GM12878 (cell line): Measurements from ENCODE around the gene ACACA. TPM values are rescaled to one million over a fixed set of nuclear protein-coding genes. Genes with fewer than 3 reads are reported as not detected.
A peak's percentile ranks its signal among the peaks of the same experiment; 100 is the strongest.

Source experiments
- ATAC-seq: fragments of 200-7000 bp; cut with Tn5 transposase; 3 replicates; pipeline ENCODE4 v1.9.1; 2020; ENCODE audit warnings: mild to moderate bottlenecking, moderate library complexity
- Bru-seq: library from RNA; stranded (reverse); fragments of 400-500 nt; gene quantifications from one replicate; lab custom pipeline; 2021; lab: Mats Ljungman, UMichigan
- BruChase-seq, 2 experiments: library from RNA; stranded (reverse); fragments of 400-500 nt; gene quantifications; one replicate each; lab custom pipeline; 2021; lab: Mats Ljungman, UMichigan
- BruUV-seq: library from RNA; stranded (reverse); fragments of 400-500 nt; replicated peaks from 2 replicates; lab custom pipeline; 2021; lab: Mats Ljungman, UMichigan
- CTCF ChIA-PET: fragments of 300-600 bp; sonication (Branson Sonifier 250); formaldehyde crosslinking; extraction: SDS; loops from one replicate; lab custom pipeline; 2021; ENCODE audit warnings: inconsistent platforms; lab: Yijun Ruan, JAX
- POLR2A ChIA-PET: fragments of 350-600 bp; formaldehyde crosslinking; extraction: SDS; loops from one replicate; lab custom pipeline; 2021; ENCODE audit warnings: inconsistent platforms; lab: Charles Lee
- RAD21 ChIA-PET: fragments of 300-600 bp; sonication (Branson Sonifier 250); formaldehyde crosslinking; loops from one replicate; lab custom pipeline; 2023; ENCODE audit warnings: antibody characterized with exemption; ENCODE audit not compliant: unreplicated experiment; lab: Charles Lee
- SMC1A ChIA-PET: fragments of 300-600 bp; sonication (Branson Sonifier 250); formaldehyde crosslinking; loops from one replicate; lab custom pipeline; 2023; ENCODE audit not compliant: unreplicated experiment, uncharacterized antibody; lab: Charles Lee
- DNase-seq: peaks from one replicate; pipeline ENCODE4 v3.0.0-alpha.2; 2011; ENCODE audit warnings: low read depth, low spot score
- FAIRE-seq: peaks from 3 replicates; lab custom pipeline; 2011; peaks lifted over from hg19 to GRCh38; lab: Jason Lieb, UNC
- H2AFZ ChIP-seq: 2 replicates; pipeline ENCODE4 v1.6.0; 2011; ENCODE audit warnings: low read depth, low read length, control low read depth; ENCODE audit not compliant: control insufficient read depth
- H3K27ac ChIP-seq: 2 replicates; pipeline ENCODE4 v1.5.1; 2011; ENCODE audit warnings: control low read depth; ENCODE audit not compliant: control insufficient read depth, insufficient read depth
- H3K27me3 ChIP-seq, 2 experiments: replicated peaks in 1 of 2; 2 replicates each; pipeline versions ENCODE4 v1.6.0 to v1.6.1; 2011; ENCODE audit warnings: low read length in 1 of 2; ENCODE audit not compliant: control insufficient read depth in 2 of 2, insufficient read depth in 2 of 2
- H3K36me3 ChIP-seq, 2 experiments: 2 replicates each; pipeline ENCODE4 v1.5.1; 2011; ENCODE audit warnings: low read length in 1 of 2; ENCODE audit not compliant: control insufficient read depth in 2 of 2, insufficient read depth in 2 of 2
- H3K4me1 ChIP-seq: 2 replicates; pipeline ENCODE4 v1.6.1; 2011; ENCODE audit warnings: mild to moderate bottlenecking, low read length, moderate library complexity, mixed read lengths; ENCODE audit not compliant: control insufficient read depth, insufficient read depth
- H3K4me2 ChIP-seq: 2 replicates; pipeline ENCODE4 v1.6.0; 2011; ENCODE audit warnings: control low read depth; ENCODE audit not compliant: control insufficient read depth, insufficient read depth
- H3K4me3 ChIP-seq: fragments of 200-600 bp; sonication (generic); 2 replicates; pipeline ENCODE4 v1.5.1; 2016
- H3K79me2 ChIP-seq: 2 replicates; pipeline ENCODE4 v1.6.0; 2011; ENCODE audit warnings: low read length; ENCODE audit not compliant: control insufficient read depth, insufficient read depth
- H3K9ac ChIP-seq: 2 replicates; pipeline ENCODE4 v1.8.0; 2011; ENCODE audit warnings: low read length, control low read depth, mixed read lengths; ENCODE audit not compliant: control insufficient read depth, insufficient read depth
- H3K9me3 ChIP-seq: replicated peaks from 3 replicates; pipeline ENCODE4 v1.5.1; 2011; ENCODE audit warnings: mild to moderate bottlenecking, low read length; ENCODE audit not compliant: control insufficient read depth, insufficient read depth
- H4K20me1 ChIP-seq: 2 replicates; pipeline ENCODE4 v1.6.0; 2011; ENCODE audit not compliant: control insufficient read depth, insufficient read depth
- ASH2L ChIP-seq: fragments of 300-600, 200-600 bp; sonication (generic); IDR thresholded peaks from 2 replicates; pipeline ENCODE4 v1.6.1; 2017; ENCODE audit warnings: low read depth, mild to moderate bottlenecking, borderline replicate concordance
- EGR1 ChIP-seq, 2 experiments: IDR thresholded peaks; 1 replicate in 1 of 2; 2 replicates in 1 of 2; pipeline ENCODE4 v1.6.1; 2011 to 2012; ENCODE audit warnings: low read depth in 2 of 2, low read length in 2 of 2, borderline replicate concordance in 1 of 2, mild to moderate bottlenecking in 1 of 2, moderate library complexity in 1 of 2
- IKZF2 ChIP-seq, 2 experiments: fragments of 450-650 bp; IDR thresholded peaks; 2 replicates each; pipeline ENCODE4 v1.6.1; 2017; ENCODE audit warnings: mild to moderate bottlenecking in 2 of 2, moderate library complexity in 2 of 2
- MLLT1 ChIP-seq: fragments of 450-650 bp; IDR thresholded peaks from 2 replicates; pipeline ENCODE4 v1.6.1; 2016; ENCODE audit warnings: mild to moderate bottlenecking
- MXI1 ChIP-seq: fragments of 150-350 bp; IDR thresholded peaks from 2 replicates; pipeline ENCODE4 v1.6.1; 2011; ENCODE audit warnings: low read depth, mild to moderate bottlenecking, inconsistent platforms, low read length, improper control_type of control experiment
- NFYA ChIP-seq: IDR thresholded peaks from 2 replicates; pipeline ENCODE4 v1.6.1; 2011; ENCODE audit warnings: low read depth, mild to moderate bottlenecking, low read length, improper control_type of control experiment, borderline replicate concordance
- NR2C1 ChIP-seq: fragments of 450-650 bp; IDR thresholded peaks from 2 replicates; pipeline ENCODE4 v1.6.1; 2017; ENCODE audit warnings: antibody characterized with exemption, mild to moderate bottlenecking, moderate library complexity
- POLR2AphosphoS2 ChIP-seq: IDR thresholded peaks from 2 replicates; pipeline ENCODE4 v1.6.1; 2011; ENCODE audit warnings: low read depth, mild to moderate bottlenecking, low read length, improper control_type of control experiment, moderate library complexity
- RAD21 ChIP-seq: IDR thresholded peaks from 2 replicates; pipeline ENCODE4 v1.6.1; 2011; ENCODE audit warnings: mild to moderate bottlenecking, low read depth, low read length, moderate library complexity; ENCODE audit not compliant: insufficient read depth
- RBBP5 ChIP-seq: fragments of 200-600 bp; sonication (generic); conservative IDR thresholded peaks from 2 replicates; pipeline ENCODE4 v1.6.1; 2016
- RELA ChIP-seq: fragments of 450-650 bp; IDR thresholded peaks from 2 replicates; pipeline ENCODE4 v1.8.0; 2014; ENCODE audit warnings: borderline replicate concordance; ENCODE audit not compliant: partially characterized antibody
- SMAD1 ChIP-seq: fragments of 450-650 bp; IDR thresholded peaks from 2 replicates; pipeline ENCODE4 v1.6.1; 2018; ENCODE audit warnings: mild to moderate bottlenecking, low read depth; ENCODE audit not compliant: partially characterized antibody
- SRF ChIP-seq, 2 experiments: IDR thresholded peaks; 2 replicates each; pipeline ENCODE4 v1.6.1; 2011; ENCODE audit warnings: low read depth in 2 of 2, low read length in 2 of 2, mild to moderate bottlenecking in 1 of 2, moderate library complexity in 1 of 2
- ZNF384 ChIP-seq: IDR thresholded peaks from 2 replicates; pipeline ENCODE4 v1.6.1; 2012; ENCODE audit warnings: low read depth, mild to moderate bottlenecking, low read length, improper control_type of control experiment, borderline replicate concordance
- WGBS: methylation state at CpG from one replicate; pipeline ENCODE4 v1.1.6; 2016; ENCODE audit warnings: low lambda C conversion rate; ENCODE audit not compliant: insufficient replicate concordance, insufficient coverage; ENCODE audit errors: missing lambda C conversion rate; 5-methylcytosine and 5-hydroxymethylcytosine counted together
- in situ Hi-C: fragments of 300-500 bp; cut with MboI; formaldehyde crosslinking; loops from 9 replicates; pipeline ENCODE4 v1.14.3; 2018; ENCODE audit warnings: mixed read lengths
- intact Hi-C: fragments of 100-400 bp; cut with micrococcal nuclease; formaldehyde crosslinking; loops from one replicate; pipeline ENCODE4 v1.14.2; 2022; ENCODE audit not compliant: unreplicated experiment
- long read RNA-seq, 2 experiments: library from polyadenylated mRNA; unstranded; transcript quantifications; one replicate each; pipeline ENCODE4 v2.0.0, GENCODE V29; 2019 to 2020
- polyA minus RNA-seq, 3 experiments: library from RNA; depleted of rRNA, polyadenylated mRNA; stranded (reverse); fragments of >200 nt; gene quantifications; 2 replicates each; pipeline ENCODE4 v1.2.3, GENCODE V29; 2011
- polyA plus RNA-seq, 11 experiments: library from polyadenylated mRNA; depleted of rRNA in 4 of 11; unstranded in 6 of 11; stranded (reverse) in 5 of 11; fragments of >200 nt; fragmentation: Nextera tagmentation in 4 of 11; fragmentation: Illumina TruSeq in 1 of 11; extraction: Ambion mirVana in 4 of 11; extraction: Trizol in 1 of 11; gene quantifications; 1 replicate in 1 of 11; 2 replicates in 10 of 11; pipeline versions ENCODE4 v1.2.1 to v1.2.3, GENCODE V29; 2011 to 2016; ENCODE audit warnings: inconsistent platforms in 2 of 11, missing spikeins in 2 of 11, low read depth in 1 of 11
- total RNA-seq, 4 experiments: library from RNA; depleted of rRNA in 3 of 4; stranded (reverse); fragments of >200 nt in 3 of 4; fragmentation: Illumina TruSeq in 1 of 4; extraction: Trizol in 1 of 4; gene quantifications; 2 replicates each; pipeline versions ENCODE4 v1.2.1 to v1.2.3, GENCODE V29; 2013 to 2021

Gene ACACA
- total RNA-seq (2013; cell fraction: nucleolus; rRNA removed), result 134 and 142 TPM in 2 replicates
- total RNA-seq (2014; rRNA removed), result 33.0 and 33.5 TPM in 2 replicates
- 40.7 and 50.7 TPM in 2 replicates for total RNA-seq (2014; rRNA removed; fragmentation: Illumina TruSeq; extraction: Trizol)
- total RNA-seq (2021), result 66.4 and 74.2 TPM in 2 replicates
- polyA plus RNA-seq (2011; ENCODE audit: low read depth), result 13.3 TPM
- 45.4 and 46.5 TPM in 2 replicates for polyA plus RNA-seq (2011; rRNA removed)
- polyA plus RNA-seq (2011; cell fraction: cytosol; rRNA removed), result 31.7 and 32.0 TPM in 2 replicates
- 47.0 and 52.9 TPM in 2 replicates for polyA plus RNA-seq (2011; cell fraction: nucleus; rRNA removed)
- polyA plus RNA-seq (2012), result 15.0 and 18.2 TPM in 2 replicates
- 33.6 and 38.6 TPM in 2 replicates for polyA plus RNA-seq (2014; fragmentation: Illumina TruSeq; extraction: Trizol)
- 10 to 100 TPM; 12.9 to 14.7 TPM for polyA plus RNA-seq (2014; fragmentation: Nextera tagmentation; extraction: Ambion mirVana)
- polyA plus RNA-seq (2014; rRNA removed), result 30.5 and 33.2 TPM in 2 replicates
- polyA plus RNA-seq (2016; fragmentation: Nextera tagmentation; extraction: Ambion mirVana), result 10 to 100 TPM; 27.7 to 30.4 TPM
- 80.5 and 123 TPM in 2 replicates for polyA minus RNA-seq (2011; rRNA and poly(A)+ RNA removed)
- polyA minus RNA-seq (2011; cell fraction: cytosol; rRNA and poly(A)+ RNA removed), result 39.0 and 53.5 TPM in 2 replicates
- polyA minus RNA-seq (2011; cell fraction: nucleus; rRNA and poly(A)+ RNA removed), result 92.7 and 130 TPM in 2 replicates
- percentile 62 among the genes with signal in this experiment for Bru-seq, nascent RNA
- BruChase-seq, experiment 1, labeled RNA remaining after a 6-hour chase, result percentile 66 among the genes with signal in this experiment
- BruChase-seq, experiment 2, labeled RNA remaining after a 2-hour chase, result percentile 65 among the genes with signal in this experiment
- long read RNA-seq, experiment 1, partial matches to known transcripts, result 1 of 4 reads
- long read RNA-seq, experiment 1, other reads (novel, unspliced or antisense), result 3 of 4 reads
- long read RNA-seq, experiment 2, partial matches to known transcripts, result 6 of 31 reads
- long read RNA-seq, experiment 2, other reads (novel, unspliced or antisense), result 23 of 31 reads

GRCh38 chr17:37406635-37407461 is at the start of gene ACACA, which contains the start of gene TADA2A:
ACACA (minus strand) TSS chr17:37406836; CDS start chr17:37406299, 537 bp downstream.
TADA2A (plus strand) TSS chr17:37406886; CDS start chr17:37411366, 4,480 bp downstream.
- no peak for FAIRE-seq
- intact Hi-C loops (loop anchor here (5.0 kb wide), 2 partner anchors 50 to 85 kb away; no protein-coding TSS in a partner anchor), in situ Hi-C loops (no loop called here)
- Histone ChIP-seq H3K27me3 (no peaks in the 10 kb centered on the region), H4K20me1 (no peaks in the 10 kb centered on the region), H3K36me3 (peaks cover 0 to 3% of the 10 kb centered on the region in 2 experiments; a peak in 2 of 4 replicates), H3K9me3 (no peaks in the 10 kb centered on the region), H3K4me3 (peak within 1 kb of the TSS; percentile 96), H2AFZ (peak within 1 kb of the TSS; percentile 95), H3K4me2 (peak within 1 kb of the TSS; percentile 98), H3K27ac (peak within 1 kb of the TSS; percentile 95), H3K79me2 (peaks cover 39% of the 10 kb centered on the region), H3K9ac (peak within 1 kb of the TSS; percentile 98), H3K4me1 (peaks cover 21% of the 10 kb centered on the region)
- no TSS peak for BruUV-seq
- POLR2A ChIA-PET, result interaction anchor here (0.6 to 2.5 kb wide), 9 partner anchors 15 to 806 kb away, joined by 3 to 8 read pairs (median 3); partner anchors contain the start of genes MRM1 and SYNRG
- RAD21 ChIA-PET, result interaction anchor here (0.8 to 1.3 kb wide), 6 partner anchors 14 to 202 kb away, joined by 3 to 8 read pairs (median 4); partner anchors contain the start of gene SYNRG
- peak; percentile 95 for ATAC-seq
- whole genome bisulfite sequencing, result 1% methylated on average over 38 of the region's 98 CpGs
- CTCF ChIA-PET, result interaction anchor here (0.6 to 10.0 kb wide), 6 partner anchors 9 to 33 kb away, joined by 3 to 187 read pairs (median 4); partner anchors contain the start of gene C17orf78
- no peak for DNase-seq
- SMC1A ChIA-PET, result interaction anchor here (1.1 to 1.3 kb wide), 3 partner anchors 31 to 84 kb away, joined by 3 to 4 read pairs (median 3); no protein-coding TSS in a partner anchor
- TF ChIP-seq MLLT1 (no peak), IKZF2 (IDR thresholded peaks at IDR 0.05) (0 out of 4 replicates have a peak, but pooled peaks of 1 of the 2 experiments have one; percentile 30), SMAD1 (peak; percentile 59), EGR1 (IDR thresholded peaks at IDR 0.05; ENCODE audit: borderline replicate concordance in 1 of 2, low read depth in 2 of 2, low read length in 2 of 2) (peak; percentile 32 to 53; a peak in 2 of 3 replicates), ASH2L (0 out of 2 replicates have a peak, but pooled peaks have one; percentile 37), MXI1 (peak; percentile 65), RAD21 (no peak), POLR2AphosphoS2 (peak; percentile 58; the same call in 1 of the 2 replicates), RELA (peak; percentile 64), NR2C1 (peak; percentile 30; the same call in 1 of the 2 replicates), SRF (IDR thresholded peaks at IDR 0.05; ENCODE audit: low read depth in 2 of 2, low read length in 2 of 2) (0 out of 4 replicates have a peak, but pooled peaks of 1 of the 2 experiments have one; percentile 1), RBBP5 (no peak), NFYA (no peak), ZNF384 (no peak)
